ENCODE measurements around the gene FLNB. TPM values are rescaled to one million over a fixed set of nuclear protein-coding genes. Genes with fewer than 3 reads are reported as not detected.

FLNB gene
- total RNA-seq, 1 donor from 2014 or later: 103 TPM

GRCh38 chr3:58164906-58165821 is 156.9 kb downstream of the FLNB start:
- TF ChIP-seq CTCF (IDR thresholded peaks at IDR 0.05; ENCODE audit: unreplicated experiment): no peak
- peak overlapping the region; percentile 84 for H3K27ac Mint-ChIP-seq
- DNase-seq (ENCODE audit: low spot score, unreplicated experiment): no peak
- H3K9me3 Mint-ChIP-seq (ENCODE audit: low read depth): no peaks in the 10 kb centered on the region
- H3K4me1 Mint-ChIP-seq (ENCODE audit: low read depth): peaks cover 18% of the 10 kb centered on the region
- peaks cover 35% of the 10 kb centered on the region for H3K36me3 Mint-ChIP-seq (ENCODE audit: insufficient read depth)
- H3K4me3 Mint-ChIP-seq (ENCODE audit: low read depth): no peak overlapping the region
- no peaks in the 10 kb centered on the region for H3K27me3 Mint-ChIP-seq

GRCh38 chr3:58167431-58168351 is 159.5 kb downstream of the FLNB start:
- Mint-ChIP-seq H3K27ac (no peak overlapping the region), H3K9me3 (ENCODE audit: low read depth) (no peaks in the 10 kb centered on the region)
- DNase-seq (ENCODE audit: low spot score, unreplicated experiment): peak; percentile 42

GRCh38 chr3:58168498-58168897 is 160.3 kb downstream of the FLNB start:
- Mint-ChIP-seq H3K4me3 (ENCODE audit: low read depth) (no peak overlapping the region), H3K4me1 (ENCODE audit: low read depth) (peaks cover 21% of the 10 kb centered on the region), H3K36me3 (ENCODE audit: insufficient read depth) (peaks cover 20% of the 10 kb centered on the region), H3K9me3 (ENCODE audit: low read depth) (no peaks in the 10 kb centered on the region), H3K27me3 (no peaks in the 10 kb centered on the region), H3K27ac (no peak overlapping the region)
- no peak for DNase-seq (ENCODE audit: low spot score, unreplicated experiment)
- no peak for TF ChIP-seq CTCF (IDR thresholded peaks at IDR 0.05; ENCODE audit: unreplicated experiment)

More at GRCh38 chr3:58167431-58168351, 159.5 kb downstream of the FLNB start:
- Mint-ChIP-seq H3K36me3 (ENCODE audit: insufficient read depth) (peaks cover 26% of the 10 kb centered on the region), H3K4me1 (ENCODE audit: low read depth) (peaks cover 18% of the 10 kb centered on the region), H3K27me3 (no peaks in the 10 kb centered on the region), H3K4me3 (ENCODE audit: low read depth) (no peak overlapping the region)
- TF ChIP-seq CTCF (IDR thresholded peaks at IDR 0.05; ENCODE audit: unreplicated experiment): peak; percentile 77

GRCh38 chr3:58169371-58169770 is 161.1 kb downstream of the FLNB start:
- no peak for TF ChIP-seq CTCF (IDR thresholded peaks at IDR 0.05; ENCODE audit: unreplicated experiment)
- no peak overlapping the region for H3K4me3 Mint-ChIP-seq (ENCODE audit: low read depth)
- peaks cover 15% of the 10 kb centered on the region for H3K36me3 Mint-ChIP-seq (ENCODE audit: insufficient read depth)
- no peak overlapping the region for H3K27ac Mint-ChIP-seq
- no peaks in the 10 kb centered on the region for H3K27me3 Mint-ChIP-seq
- H3K9me3 Mint-ChIP-seq (ENCODE audit: low read depth): no peaks in the 10 kb centered on the region
- DNase-seq (ENCODE audit: low spot score, unreplicated experiment): no peak
- peaks cover 20% of the 10 kb centered on the region for H3K4me1 Mint-ChIP-seq (ENCODE audit: low read depth)

- H3K27ac Mint-ChIP-seq: no peak overlapping the region
- H3K27me3 Mint-ChIP-seq: no peaks in the 10 kb centered on the region
- peaks cover 15% of the 10 kb centered on the region for H3K36me3 Mint-ChIP-seq (ENCODE audit: insufficient read depth)
Measured at GRCh38 chr3:58170376-58170775, 162.2 kb downstream of the FLNB start.

More at GRCh38 chr3:58170376-58170775, 162.2 kb downstream of the FLNB start:
- no peak for TF ChIP-seq CTCF (IDR thresholded peaks at IDR 0.05; ENCODE audit: unreplicated experiment)
- DNase-seq (ENCODE audit: low spot score, unreplicated experiment): no peak
- no peaks in the 10 kb centered on the region for H3K9me3 Mint-ChIP-seq (ENCODE audit: low read depth)
- peaks cover 24% of the 10 kb centered on the region for H3K4me1 Mint-ChIP-seq (ENCODE audit: low read depth)
- H3K4me3 Mint-ChIP-seq (ENCODE audit: low read depth): no peak overlapping the region

All from progenitor cell of endocrine pancreas (in vitro differentiated cells).